Loucy (cell line): ENCODE results near the gene HOXB3.
A peak's percentile ranks its signal among the peaks of the same experiment; 100 is the strongest.

Experiments
- H2AFZ ChIP-seq: fragments of 200-600 bp; sonication (generic); 2 replicates; pipeline ENCODE4 v1.6.0; 2016; ENCODE audit warnings: antibody characterized with exemption, mild to moderate bottlenecking, low read length, moderate library complexity
- H3F3A ChIP-seq: fragments of 200-600 bp; 2 replicates; pipeline ENCODE4 v1.6.0; 2016; ENCODE audit warnings: antibody characterized with exemption, low read depth, mild to moderate bottlenecking
- H3K27me3 ChIP-seq: fragments of 200-600 bp; sonication (generic); 2 replicates; pipeline ENCODE4 v1.6.1; 2014; ENCODE audit warnings: low read length, mild to moderate bottlenecking; ENCODE audit not compliant: insufficient read depth, poor library complexity, severe bottlenecking
- H3K36me3 ChIP-seq: fragments of 200-600 bp; sonication (generic); 2 replicates; pipeline ENCODE4 v1.6.1; 2016; ENCODE audit warnings: low read length; ENCODE audit not compliant: insufficient read depth
- H3K4me1 ChIP-seq: fragments of 200-600 bp; sonication (generic); 2 replicates; pipeline ENCODE4 v1.5.1; 2014; ENCODE audit warnings: low read length, mild to moderate bottlenecking; ENCODE audit not compliant: insufficient read depth, poor library complexity, severe bottlenecking
- H3K4me2 ChIP-seq: fragments of 200-600 bp; sonication (generic); 2 replicates; pipeline ENCODE4 v1.6.0; 2014; ENCODE audit warnings: antibody characterized with exemption, low read length, low read depth, mild to moderate bottlenecking; ENCODE audit not compliant: poor library complexity, severe bottlenecking
- H3K4me3 ChIP-seq: fragments of 200-600 bp; sonication (generic); 2 replicates; pipeline ENCODE4 v1.5.1; 2014; ENCODE audit warnings: low read length, mild to moderate bottlenecking, mixed read lengths; ENCODE audit not compliant: poor library complexity, severe bottlenecking
- H3K79me2 ChIP-seq: fragments of 200-600 bp; sonication (generic); 2 replicates; pipeline ENCODE4 v1.6.1; 2014; ENCODE audit warnings: low read length; ENCODE audit not compliant: insufficient read depth
- H3K9ac ChIP-seq: fragments of 200-600 bp; sonication (generic); 2 replicates; pipeline ENCODE4 v1.6.0; 2014; ENCODE audit warnings: mild to moderate bottlenecking, low read depth, low read length, moderate library complexity; ENCODE audit not compliant: poor library complexity, severe bottlenecking
- H3K9me2 ChIP-seq: fragments of 200-600 bp; sonication (generic); replicated peaks from 2 replicates; pipeline ENCODE4 v1.6.1; 2016; ENCODE audit warnings: low read depth, low read length, mixed read lengths
- H3K9me3 ChIP-seq: fragments of 200-600 bp; sonication (generic); 2 replicates; pipeline ENCODE4 v1.6.1; 2014; ENCODE audit warnings: mild to moderate bottlenecking, antibody characterized with exemption, low read length, low read depth; ENCODE audit not compliant: insufficient read depth
- H4K20me1 ChIP-seq: fragments of 200-600 bp; sonication (generic); 2 replicates; pipeline ENCODE4 v1.6.0; 2014; ENCODE audit warnings: antibody characterized with exemption, low read length, mild to moderate bottlenecking; ENCODE audit not compliant: insufficient read depth, poor library complexity, severe bottlenecking
- CTCF ChIP-seq: fragments of 200-600 bp; sonication (generic); conservative IDR thresholded peaks from 2 replicates; pipeline ENCODE4 v1.5.1; 2014; ENCODE audit warnings: mild to moderate bottlenecking, antibody characterized with exemption, low read length
- EZH2phosphoT487 ChIP-seq: fragments of 200-600 bp; IDR thresholded peaks from 2 replicates; pipeline ENCODE4 v1.6.1; 2018; ENCODE audit warnings: antibody characterized with exemption, mild to moderate bottlenecking, moderate library complexity, borderline replicate concordance

HOXB3 gene

GRCh38 chr17:48555258-48556228 lies 34.5 kb downstream of the HOXB3 start:
- Histone ChIP-seq H3K27me3 (no peaks in the 10 kb centered on the region), H3K36me3 (peaks cover 89% of the 10 kb centered on the region), H4K20me1 (peaks cover 91% of the 10 kb centered on the region), H3K79me2 (peaks cover 100% of the 10 kb centered on the region), H3K9me2 (no peaks in the 10 kb centered on the region), H3K4me2 (peak overlapping the region; percentile 30), H2AFZ (no peak overlapping the region), H3K9ac (no peak overlapping the region), H3K4me3 (no peak overlapping the region), H3K4me1 (peaks cover 47% of the 10 kb centered on the region), H3K9me3 (no peaks in the 10 kb centered on the region), H3F3A (no peaks in the 10 kb centered on the region)
- TF ChIP-seq CTCF = no peak
- TF ChIP-seq EZH2phosphoT487 = no peak

GRCh38 chr17:48554412-48555257 lies 35.4 kb downstream of the HOXB3 start:
- peaks cover 100% of the 10 kb centered on the region for H3K79me2 ChIP-seq
- peaks cover 89% of the 10 kb centered on the region for H3K36me3 ChIP-seq
- H3K4me2 ChIP-seq = no peak overlapping the region
- peaks cover 88% of the 10 kb centered on the region for H4K20me1 ChIP-seq
- H3K9me3 ChIP-seq = no peaks in the 10 kb centered on the region
- H3K4me1 ChIP-seq = peaks cover 41% of the 10 kb centered on the region
- H3K27me3 ChIP-seq = no peaks in the 10 kb centered on the region
- no peaks in the 10 kb centered on the region for H3K9me2 ChIP-seq
- H3F3A ChIP-seq = no peaks in the 10 kb centered on the region
- TF ChIP-seq CTCF (no peak), EZH2phosphoT487 (no peak)
- no peak overlapping the region for H3K9ac ChIP-seq
- no peak overlapping the region for H3K4me3 ChIP-seq
- H2AFZ ChIP-seq = no peak overlapping the region

GRCh38 chr17:48553826-48554225 lies 36.2 kb downstream of the HOXB3 start:
- H3K36me3 ChIP-seq = peaks cover 89% of the 10 kb centered on the region
- peaks cover 8% of the 10 kb centered on the region; the same call in 1 of the 2 replicates for H3F3A ChIP-seq
- no peaks in the 10 kb centered on the region for H3K9me3 ChIP-seq
- peaks cover 86% of the 10 kb centered on the region for H4K20me1 ChIP-seq
- TF ChIP-seq EZH2phosphoT487 (no peak), CTCF (no peak)
- no peak overlapping the region for H2AFZ ChIP-seq
- no peak overlapping the region for H3K4me2 ChIP-seq
- no peak overlapping the region for H3K9ac ChIP-seq
- no peaks in the 10 kb centered on the region for H3K9me2 ChIP-seq
- no peaks in the 10 kb centered on the region for H3K27me3 ChIP-seq
- no peak overlapping the region for H3K4me3 ChIP-seq
- H3K4me1 ChIP-seq = peaks cover 35% of the 10 kb centered on the region
- H3K79me2 ChIP-seq = peaks cover 99% of the 10 kb centered on the region
